Stomach (tissue), 4 donors: ENCODE measurements around the gene NCS1.

Source experiments
- EP300 ChIP-seq: sonication (generic); formaldehyde crosslinking; IDR thresholded peaks from one replicate; pipeline ENCODE4 v1.6.1; 2017; ENCODE audit warnings: antibody characterized with exemption
- POLR2A ChIP-seq, 4 donors: fragments of 450-650 bp; IDR thresholded peaks; one replicate each; pipeline ENCODE4 v1.6.1; 2016; ENCODE audit warnings: antibody characterized with exemption in 4 of 4, control low read depth in 2 of 4, mild to moderate bottlenecking in 1 of 4, moderate library complexity in 1 of 4
- POLR2AphosphoS5 ChIP-seq, 3 donors: sonication (generic); formaldehyde crosslinking; IDR thresholded peaks; one replicate each; pipeline ENCODE4 v1.6.1; 2016; ENCODE audit warnings: antibody characterized with exemption in 3 of 3
- TF ChIP-seq, protein P1 (sequence below), 7 experiments: fragments of 450-650 bp in 4 of 7; fragments of 200-600 bp in 3 of 7; sonication (generic) in 3 of 7; IDR thresholded peaks; one replicate each; pipeline ENCODE4 v1.5.1; 2016 to 2019; ENCODE audit warnings: antibody characterized with exemption in 7 of 7, control low read depth in 2 of 7, mild to moderate bottlenecking in 1 of 7

DNA sequence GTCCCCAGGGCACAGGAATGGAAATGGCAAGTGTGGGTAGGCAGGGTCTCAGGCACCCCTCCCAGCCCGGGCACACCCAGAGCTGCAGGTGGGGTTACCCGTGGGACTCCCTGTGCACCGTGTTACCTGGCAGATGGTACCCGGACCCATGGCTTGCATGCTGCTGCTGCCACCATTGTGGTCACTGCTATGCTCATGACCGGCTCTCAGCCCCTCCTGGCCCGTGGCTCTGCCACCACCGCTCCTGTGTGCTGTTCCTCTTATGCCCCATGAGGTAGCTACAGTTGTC is 71.6 kb downstream of the NCS1 start:
- TF ChIP-seq, protein P1, sequence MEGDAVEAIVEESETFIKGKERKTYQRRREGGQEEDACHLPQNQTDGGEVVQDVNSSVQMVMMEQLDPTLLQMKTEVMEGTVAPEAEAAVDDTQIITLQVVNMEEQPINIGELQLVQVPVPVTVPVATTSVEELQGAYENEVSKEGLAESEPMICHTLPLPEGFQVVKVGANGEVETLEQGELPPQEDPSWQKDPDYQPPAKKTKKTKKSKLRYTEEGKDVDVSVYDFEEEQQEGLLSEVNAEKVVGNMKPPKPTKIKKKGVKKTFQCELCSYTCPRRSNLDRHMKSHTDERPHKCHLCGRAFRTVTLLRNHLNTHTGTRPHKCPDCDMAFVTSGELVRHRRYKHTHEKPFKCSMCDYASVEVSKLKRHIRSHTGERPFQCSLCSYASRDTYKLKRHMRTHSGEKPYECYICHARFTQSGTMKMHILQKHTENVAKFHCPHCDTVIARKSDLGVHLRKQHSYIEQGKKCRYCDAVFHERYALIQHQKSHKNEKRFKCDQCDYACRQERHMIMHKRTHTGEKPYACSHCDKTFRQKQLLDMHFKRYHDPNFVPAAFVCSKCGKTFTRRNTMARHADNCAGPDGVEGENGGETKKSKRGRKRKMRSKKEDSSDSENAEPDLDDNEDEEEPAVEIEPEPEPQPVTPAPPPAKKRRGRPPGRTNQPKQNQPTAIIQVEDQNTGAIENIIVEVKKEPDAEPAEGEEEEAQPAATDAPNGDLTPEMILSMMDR (IDR thresholded peaks at IDR 0.05) = no peak
- TF ChIP-seq EP300 (no peak), POLR2A (IDR thresholded peaks at IDR 0.05) (no peak), POLR2AphosphoS5 (IDR thresholded peaks at IDR 0.05) (no peak)
